ENCODE data around the gene S1PR4.

The S1PR4 gene

GRCh38 chr19:3187662-3188511 lies 9.3 kb downstream of the S1PR4 start:
- no peak overlapping the region for H2AFZ ChIP-seq
- H3K9ac ChIP-seq = no peak overlapping the region
- no peak overlapping the region for H3K4me2 ChIP-seq (ENCODE audit: low read length)
- H3K27ac ChIP-seq = no peak overlapping the region
- H3K9me3 ChIP-seq (ENCODE audit: control insufficient read depth, low read length) = no peaks in the 10 kb centered on the region
- H3K4me1 ChIP-seq = peaks cover 7% of the 10 kb centered on the region
- peaks cover 46% of the 10 kb centered on the region for H3K79me2 ChIP-seq
- TF ChIP-seq CTCF (IDR thresholded peaks at IDR 0.05) = no peak
- H3K36me3 ChIP-seq (ENCODE audit: control insufficient read depth, insufficient read depth, low read length) = no peaks in the 10 kb centered on the region
- H3K4me3 ChIP-seq (ENCODE audit: low read depth, low read length) = no peak overlapping the region
- no peaks in the 10 kb centered on the region for H3K27me3 ChIP-seq (ENCODE audit: control insufficient read depth, insufficient read depth, low read length)

GRCh38 chr19:3188627-3189596 lies 10.3 kb downstream of the S1PR4 start:
- H3K4me2 ChIP-seq (ENCODE audit: low read length) = no peak overlapping the region
- no peak overlapping the region for H2AFZ ChIP-seq
- no peaks in the 10 kb centered on the region for H3K9me3 ChIP-seq (ENCODE audit: control insufficient read depth, low read length)
- TF ChIP-seq CTCF (IDR thresholded peaks at IDR 0.05) = no peak
- no peaks in the 10 kb centered on the region for H3K36me3 ChIP-seq (ENCODE audit: control insufficient read depth, insufficient read depth, low read length)
- no peak overlapping the region for H3K9ac ChIP-seq
- H3K27ac ChIP-seq = no peak overlapping the region
- H3K79me2 ChIP-seq = peaks cover 46% of the 10 kb centered on the region
- H3K27me3 ChIP-seq (ENCODE audit: control insufficient read depth, insufficient read depth, low read length) = no peaks in the 10 kb centered on the region
- H3K4me1 ChIP-seq = peaks cover 7% of the 10 kb centered on the region
- no peak overlapping the region for H3K4me3 ChIP-seq (ENCODE audit: low read depth, low read length)

- Histone ChIP-seq H3K9ac (no peak overlapping the region), H3K79me2 (peaks cover 46% of the 10 kb centered on the region), H3K27ac (no peak overlapping the region), H3K4me1 (peaks cover 7% of the 10 kb centered on the region), H3K9me3 (ENCODE audit: control insufficient read depth, low read length) (no peaks in the 10 kb centered on the region), H2AFZ (no peak overlapping the region), H3K4me3 (ENCODE audit: low read depth, low read length) (no peak overlapping the region), H3K27me3 (ENCODE audit: control insufficient read depth, insufficient read depth, low read length) (no peaks in the 10 kb centered on the region), H3K4me2 (ENCODE audit: low read length) (no peak overlapping the region), H3K36me3 (ENCODE audit: control insufficient read depth, insufficient read depth, low read length) (no peaks in the 10 kb centered on the region)
- no peak for TF ChIP-seq CTCF (IDR thresholded peaks at IDR 0.05)
Observed at GRCh38 chr19:3189702-3190469, 11.3 kb downstream of the S1PR4 start.

- Histone ChIP-seq H3K27me3 (ENCODE audit: control insufficient read depth, insufficient read depth, low read length) (no peaks in the 10 kb centered on the region), H3K4me1 (peaks cover 7% of the 10 kb centered on the region), H3K79me2 (peaks cover 46% of the 10 kb centered on the region), H3K4me3 (ENCODE audit: low read depth, low read length) (no peak overlapping the region), H3K9me3 (ENCODE audit: control insufficient read depth, low read length) (no peaks in the 10 kb centered on the region), H3K9ac (no peak overlapping the region), H2AFZ (no peak overlapping the region), H3K27ac (no peak overlapping the region), H3K36me3 (ENCODE audit: control insufficient read depth, insufficient read depth, low read length) (no peaks in the 10 kb centered on the region), H3K4me2 (ENCODE audit: low read length) (no peak overlapping the region)
- TF ChIP-seq CTCF (IDR thresholded peaks at IDR 0.05) = no peak
Observed at GRCh38 chr19:3190470-3190770, 11.9 kb downstream of the S1PR4 start.

All from parathyroid adenoma (tissue), 2 donors.